ENCODE measurements around the gene MGA. TPM values are rescaled to one million over a fixed set of nuclear protein-coding genes. Genes with fewer than 3 reads are reported as not detected.
A peak's percentile ranks its signal among the peaks of the same experiment; 100 is the strongest.

MGA gene
- total and polyA plus RNA-seq, 2 experiments from 2014 or later = 13.2 to 14.8 TPM

- H3K4me1 ChIP-seq (ENCODE audit: insufficient read depth) = no peaks in the 10 kb centered on the region
- no peaks in the 10 kb centered on the region for H3K27me3 ChIP-seq (replicated peaks; ENCODE audit: insufficient read depth)
- H3K36me3 ChIP-seq (ENCODE audit: low read depth) = no peaks in the 10 kb centered on the region
- H3K9ac ChIP-seq = no peak overlapping the region
- H3K4me3 ChIP-seq = no peak overlapping the region
- no peaks in the 10 kb centered on the region for H4K20me1 ChIP-seq (ENCODE audit: insufficient read depth)
- H3K79me2 ChIP-seq (ENCODE audit: insufficient read depth) = 0 out of 2 replicates have a peak, but pooled peaks cover 3% of the 10 kb centered on the region
- WGBS, 2 experiments (ENCODE audit: low coverage in 1 of 2, low lambda C conversion rate in 2 of 2, missing lambda C conversion rate in 2 of 2) = 95 to 98% methylated on average over 2 of the region's 2 CpGs
- H3F3A ChIP-seq (ENCODE audit: insufficient read depth) = no peaks in the 10 kb centered on the region
- H3K4me2 ChIP-seq (ENCODE audit: unreplicated experiment) = no peak overlapping the region
- DNase-seq = no peak
- no peaks in the 10 kb centered on the region for H3K9me3 ChIP-seq (ENCODE audit: low read depth)
- no peak overlapping the region for H3K27ac ChIP-seq
- no peaks in the 10 kb centered on the region for H3K9me2 ChIP-seq (ENCODE audit: insufficient read depth)
- in situ Hi-C loops (cut with MboI) = no loop called here
- H2AFZ ChIP-seq = no peak overlapping the region
- TF ChIP-seq EZH2phosphoT487 (IDR thresholded peaks at IDR 0.05; ENCODE audit: insufficient read depth, low read depth) (no peak), EZH2 (IDR thresholded peaks at IDR 0.05; ENCODE audit: insufficient read depth, poor library complexity, severe bottlenecking) (no peak)
These were observed 23.1 kb upstream of the MGA start for GRCh38 chr15:41637086-41637485.

GRCh38 chr15:41640985-41641384 is 19.2 kb upstream of the MGA start:
- Histone ChIP-seq H3K4me2 (ENCODE audit: unreplicated experiment) (no peak overlapping the region), H2AFZ (no peak overlapping the region), H3K9me3 (ENCODE audit: low read depth) (no peaks in the 10 kb centered on the region), H3K27ac (no peak overlapping the region), H3K9ac (no peak overlapping the region), H3K4me1 (ENCODE audit: insufficient read depth) (peaks cover 6% of the 10 kb centered on the region; the same call in 1 of the 2 replicates), H4K20me1 (ENCODE audit: insufficient read depth) (no peaks in the 10 kb centered on the region), H3K79me2 (ENCODE audit: insufficient read depth) (0 out of 2 replicates have a peak, but pooled peaks cover 3% of the 10 kb centered on the region), H3K4me3 (no peak overlapping the region), H3K9me2 (ENCODE audit: insufficient read depth) (no peaks in the 10 kb centered on the region), H3F3A (ENCODE audit: insufficient read depth) (peaks cover 15% of the 10 kb centered on the region; the same call in 1 of the 2 replicates), H3K36me3 (ENCODE audit: low read depth) (no peaks in the 10 kb centered on the region), H3K27me3 (replicated peaks; ENCODE audit: insufficient read depth) (no peaks in the 10 kb centered on the region)
- no peak for DNase-seq
- in situ Hi-C loops (cut with MboI) = no loop called here
- no peak for TF ChIP-seq EZH2 (IDR thresholded peaks at IDR 0.05; ENCODE audit: insufficient read depth, poor library complexity, severe bottlenecking)
- 96 to 98% methylated on average over 1 of the region's 1 CpG for WGBS, 2 experiments (ENCODE audit: low coverage in 1 of 2, low lambda C conversion rate in 2 of 2, missing lambda C conversion rate in 2 of 2)

GRCh38 chr15:41647262-41647661 is 12.9 kb upstream of the MGA start:
- no peaks in the 10 kb centered on the region for H3K27me3 ChIP-seq (replicated peaks; ENCODE audit: insufficient read depth)
- peaks cover 30% of the 10 kb centered on the region for H3F3A ChIP-seq (ENCODE audit: insufficient read depth)
- H2AFZ ChIP-seq = no peak overlapping the region
- no peaks in the 10 kb centered on the region for H3K79me2 ChIP-seq (ENCODE audit: insufficient read depth)
- H3K27ac ChIP-seq = no peak overlapping the region
- in situ Hi-C loops (cut with MboI) = no loop called here
- no peak overlapping the region for H3K4me3 ChIP-seq
- no peak overlapping the region for H3K9ac ChIP-seq
- no peaks in the 10 kb centered on the region for H3K9me2 ChIP-seq (ENCODE audit: insufficient read depth)
- DNase-seq = no peak
- H3K9me3 ChIP-seq (ENCODE audit: low read depth) = no peaks in the 10 kb centered on the region
- peaks cover 28% of the 10 kb centered on the region for H3K4me1 ChIP-seq (ENCODE audit: insufficient read depth)
- no peak for TF ChIP-seq EZH2phosphoT487 (IDR thresholded peaks at IDR 0.05; ENCODE audit: insufficient read depth, low read depth)
- TF ChIP-seq EZH2 (IDR thresholded peaks at IDR 0.05; ENCODE audit: insufficient read depth, poor library complexity, severe bottlenecking) = no peak
- no peak overlapping the region for H3K4me2 ChIP-seq (ENCODE audit: unreplicated experiment)
- no peaks in the 10 kb centered on the region for H3K36me3 ChIP-seq (ENCODE audit: low read depth)
- no peaks in the 10 kb centered on the region for H4K20me1 ChIP-seq (ENCODE audit: insufficient read depth)

GRCh38 chr15:41648097-41648496 is 12.1 kb upstream of the MGA start:
- Histone ChIP-seq H3K9me2 (ENCODE audit: insufficient read depth) (no peaks in the 10 kb centered on the region), H3K9me3 (ENCODE audit: low read depth) (no peaks in the 10 kb centered on the region), H3K36me3 (ENCODE audit: low read depth) (no peaks in the 10 kb centered on the region), H3K4me3 (no peak overlapping the region), H3K4me1 (ENCODE audit: insufficient read depth) (peaks cover 28% of the 10 kb centered on the region), H3K27ac (no peak overlapping the region), H3K27me3 (replicated peaks; ENCODE audit: insufficient read depth) (no peaks in the 10 kb centered on the region), H3F3A (ENCODE audit: insufficient read depth) (peaks cover 30% of the 10 kb centered on the region), H3K4me2 (ENCODE audit: unreplicated experiment) (no peak overlapping the region), H4K20me1 (ENCODE audit: insufficient read depth) (no peaks in the 10 kb centered on the region), H3K79me2 (ENCODE audit: insufficient read depth) (0 out of 2 replicates have a peak, but pooled peaks cover 4% of the 10 kb centered on the region), H2AFZ (no peak overlapping the region), H3K9ac (no peak overlapping the region)
- DNase-seq = no peak
- no peak for TF ChIP-seq EZH2 (IDR thresholded peaks at IDR 0.05; ENCODE audit: insufficient read depth, poor library complexity, severe bottlenecking)
- TF ChIP-seq EZH2phosphoT487 (IDR thresholded peaks at IDR 0.05; ENCODE audit: insufficient read depth, low read depth) = no peak
- in situ Hi-C loops (cut with MboI) = no loop called here
- 80 to 89% methylated on average over 1 of the region's 1 CpG for WGBS, 2 experiments (ENCODE audit: low coverage in 1 of 2, low lambda C conversion rate in 2 of 2, missing lambda C conversion rate in 2 of 2)

- H3K36me3 ChIP-seq (ENCODE audit: low read depth) = no peaks in the 10 kb centered on the region
- H3K27me3 ChIP-seq (replicated peaks; ENCODE audit: insufficient read depth) = no peaks in the 10 kb centered on the region
- peak overlapping the region; percentile 53 for H3K4me2 ChIP-seq (ENCODE audit: unreplicated experiment)
- DNase-seq = peak; percentile 82
- 0 out of 2 replicates have a peak, but pooled peaks cover 4% of the 10 kb centered on the region for H3K79me2 ChIP-seq (ENCODE audit: insufficient read depth)
- H3K4me3 ChIP-seq = no peak overlapping the region
- no peaks in the 10 kb centered on the region for H3K9me3 ChIP-seq (ENCODE audit: low read depth)
- H4K20me1 ChIP-seq (ENCODE audit: insufficient read depth) = no peaks in the 10 kb centered on the region
- in situ Hi-C loops (cut with MboI) = no loop called here
- H2AFZ ChIP-seq = no peak overlapping the region
- H3F3A ChIP-seq (ENCODE audit: insufficient read depth) = peaks cover 30% of the 10 kb centered on the region
- TF ChIP-seq EZH2 (IDR thresholded peaks at IDR 0.05; ENCODE audit: insufficient read depth, poor library complexity, severe bottlenecking) = no peak
- TF ChIP-seq EZH2phosphoT487 (IDR thresholded peaks at IDR 0.05; ENCODE audit: insufficient read depth, low read depth) = no peak
- H3K9ac ChIP-seq = no peak overlapping the region
- H3K27ac ChIP-seq = no peak overlapping the region
- WGBS, 2 experiments (ENCODE audit: low coverage in 1 of 2, low lambda C conversion rate in 2 of 2, missing lambda C conversion rate in 2 of 2) = 71 to 76% methylated on average over 1 of the region's 1 CpG
- H3K9me2 ChIP-seq (ENCODE audit: insufficient read depth) = no peaks in the 10 kb centered on the region
- H3K4me1 ChIP-seq (ENCODE audit: insufficient read depth) = peaks cover 28% of the 10 kb centered on the region
These were observed 11.4 kb upstream of the MGA start for GRCh38 chr15:41648770-41649169.
